ENCODE data around the gene ADAM10.

Gene ADAM10

DNA sequence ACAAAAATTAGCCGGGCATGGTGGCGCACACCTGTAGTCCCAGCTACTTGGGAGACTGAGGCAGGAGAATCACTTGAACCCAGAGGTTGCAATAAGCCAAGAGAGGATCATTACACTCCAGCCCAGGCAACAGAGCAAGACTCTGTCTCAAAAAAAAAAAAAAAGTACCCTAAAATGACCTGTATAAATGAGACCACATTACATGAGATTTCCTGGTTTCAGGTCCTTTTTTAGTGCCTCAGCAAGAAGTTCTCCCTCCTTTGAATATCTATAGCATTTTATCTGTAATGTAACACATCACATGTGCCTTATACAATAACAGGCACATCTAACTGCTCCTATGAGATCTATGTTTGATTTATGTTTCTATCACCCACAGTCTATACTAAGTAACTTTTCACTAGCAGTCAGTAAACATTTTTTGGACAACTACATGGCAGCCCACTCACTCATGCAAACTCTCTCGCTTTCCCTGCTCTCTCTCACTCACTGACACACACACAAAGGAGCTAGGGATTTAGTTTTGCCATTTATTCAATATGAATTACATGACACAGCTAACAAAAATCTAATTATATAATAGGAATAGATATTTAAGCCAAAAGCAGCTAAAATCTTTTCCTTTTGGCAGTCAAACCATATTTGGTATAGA lies 34.1 kb downstream of the ADAM10 start:
- DNase-seq, result no peak

DNA sequence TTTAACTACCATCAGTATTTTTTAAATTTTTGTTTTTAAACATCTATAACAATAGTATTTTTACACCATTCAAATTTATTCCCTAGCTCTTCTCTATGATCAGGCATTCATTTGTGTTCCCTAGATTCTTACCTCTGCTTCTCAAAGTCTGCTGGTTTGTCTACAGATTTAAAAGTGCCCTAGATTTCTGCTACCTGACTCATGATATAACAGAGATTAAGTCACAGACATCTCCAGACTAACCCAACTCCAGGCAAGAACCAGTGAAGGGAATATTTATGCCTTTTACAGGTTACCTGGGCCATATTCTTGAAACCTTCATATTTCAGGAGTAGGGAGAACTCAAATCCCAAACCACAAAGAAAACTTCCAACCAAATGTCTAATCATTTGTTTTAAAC lies 38.8 kb downstream of the ADAM10 start:
- DNase-seq, result no peak

DNA sequence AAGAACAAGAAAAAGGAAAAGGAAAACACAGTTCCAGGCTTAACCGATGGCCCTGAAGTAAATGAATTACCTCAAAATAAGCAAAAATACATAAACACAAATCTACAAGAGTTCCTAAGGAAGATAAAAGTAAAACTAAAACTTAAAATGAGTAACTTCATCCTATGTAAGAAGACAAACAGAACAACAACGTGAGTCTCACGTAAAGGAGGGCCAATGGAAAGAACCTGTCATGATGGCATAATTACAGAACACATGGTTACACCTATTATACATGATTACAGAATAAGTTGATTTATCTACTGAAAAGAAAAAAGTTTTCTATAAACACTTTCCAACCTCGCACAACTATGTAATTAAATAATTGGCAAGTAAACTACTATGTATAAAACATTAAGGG lies 42.1 kb downstream of the ADAM10 start:
- DNase-seq, result no peak

GRCh38 chr15:58705105-58705504 lies 44.4 kb downstream of the ADAM10 start:
- no peak for DNase-seq

GRCh38 chr15:58704155-58704865 lies 45.2 kb downstream of the ADAM10 start:
- no peak for DNase-seq

DNA sequence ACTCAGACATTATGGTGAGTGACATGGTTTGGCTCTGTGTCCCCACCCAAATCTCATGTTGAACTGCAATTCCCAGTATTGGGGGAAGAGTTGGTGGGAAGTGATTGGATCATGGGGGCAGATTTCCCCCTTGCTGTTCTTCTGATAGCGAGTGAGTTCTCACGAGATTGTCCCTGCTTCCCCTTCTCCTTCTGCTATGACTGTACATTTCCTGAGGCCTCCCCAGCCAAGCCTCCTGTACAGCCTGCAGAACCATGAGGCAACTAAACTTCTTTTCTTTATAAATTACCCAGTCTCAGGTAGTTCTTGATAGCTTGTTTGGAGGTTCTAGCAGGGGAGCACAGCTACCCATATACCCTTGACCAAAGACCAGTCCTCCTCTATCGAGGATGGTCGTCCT lies 45.9 kb downstream of the ADAM10 start:
- DNase-seq, result no peak

DNA sequence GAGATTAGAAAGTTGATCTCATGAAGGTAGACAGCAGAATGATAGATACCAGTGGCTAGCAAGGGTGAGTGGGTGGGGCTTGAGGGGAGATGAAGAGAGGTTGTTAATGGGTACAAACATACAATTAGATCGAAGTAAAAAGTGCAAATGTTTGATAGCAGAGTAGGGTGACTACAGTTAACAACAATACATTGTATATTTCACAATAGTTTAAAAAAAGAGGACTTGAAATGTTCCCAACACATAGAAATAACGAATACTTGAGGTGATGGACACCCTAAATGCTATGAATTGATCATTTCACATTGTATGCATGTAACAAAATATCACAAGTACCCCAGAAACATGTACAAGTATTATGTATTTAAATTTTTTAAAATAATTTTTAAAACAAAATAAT lies 47.3 kb downstream of the ADAM10 start:
- DNase-seq, result no peak

- DNase-seq, result no peak
Measured at GRCh38 chr15:58701376-58701775, 48.1 kb downstream of the ADAM10 start.

DNA sequence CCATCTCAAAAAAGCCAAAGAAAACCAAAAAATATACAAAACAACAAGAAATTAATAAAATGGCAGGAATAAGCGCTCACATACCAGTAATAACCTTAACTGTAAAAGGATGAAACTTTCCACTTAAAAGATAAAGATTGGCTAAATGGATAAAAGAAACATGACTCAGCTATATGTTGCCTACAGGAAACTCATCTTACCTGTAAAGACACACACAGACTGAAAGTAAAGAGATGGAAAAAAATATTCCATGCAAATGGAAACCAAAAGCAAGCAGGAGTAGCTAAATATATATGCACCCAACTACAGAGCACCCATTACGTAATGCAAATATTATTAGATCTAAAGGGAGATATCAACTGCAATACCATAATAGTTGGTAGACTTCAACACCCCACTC lies 49.7 kb downstream of the ADAM10 start:
- DNase-seq, result no peak

DNA sequence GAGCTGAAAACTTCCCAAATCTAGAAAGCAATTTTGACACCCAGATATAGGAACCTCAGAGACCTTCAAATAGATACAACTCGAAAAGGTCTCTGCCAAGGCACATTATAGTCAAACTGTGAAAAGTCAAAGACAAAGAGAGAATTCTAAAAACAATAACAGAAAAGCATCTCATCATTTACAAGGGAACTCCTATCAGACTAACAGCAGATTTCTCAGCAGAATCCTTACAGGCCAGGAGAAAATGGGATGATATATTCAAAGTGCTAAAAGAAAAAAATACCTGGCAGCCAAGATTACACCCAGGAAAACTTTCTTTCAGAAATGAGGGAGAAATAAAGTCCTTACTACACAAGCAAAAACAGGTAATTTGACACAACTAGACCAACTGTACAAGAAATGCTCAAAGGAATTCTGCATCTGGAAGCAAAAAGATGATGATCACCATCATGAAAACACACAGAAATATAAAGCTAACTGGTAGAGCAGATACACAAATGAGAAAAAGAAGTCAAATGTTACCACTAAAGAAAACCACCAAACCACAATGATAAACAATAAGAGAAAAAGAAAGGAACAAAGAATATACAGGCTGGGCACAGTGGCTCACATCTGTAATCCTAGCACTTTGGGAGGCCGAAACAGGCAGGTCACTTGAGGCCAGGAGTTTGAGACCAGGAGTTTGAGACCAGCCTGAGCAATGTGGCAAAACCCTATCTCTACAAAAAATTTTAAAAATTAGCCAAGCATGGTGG lies 50.4 kb downstream of the ADAM10 start:
- no peak for DNase-seq

DNA sequence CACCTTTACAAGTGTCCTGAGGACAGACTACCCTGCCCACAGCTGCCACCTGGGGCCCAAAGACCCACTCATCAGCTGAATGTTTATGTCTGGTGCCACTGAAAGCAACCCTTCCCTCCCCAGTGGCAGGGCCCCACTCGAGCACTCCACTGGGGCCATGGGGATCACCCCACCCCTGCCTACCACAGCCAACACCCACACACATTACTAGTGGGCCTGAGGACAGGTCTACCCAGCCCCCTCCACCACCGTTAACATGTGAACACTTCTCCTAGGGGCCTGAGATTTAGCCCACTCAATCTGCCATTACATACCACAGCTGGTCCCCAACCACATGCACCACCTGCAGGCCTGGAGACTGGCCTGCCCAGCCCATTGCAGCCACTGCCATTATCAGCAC lies 52.3 kb downstream of the ADAM10 start:
- DNase-seq, result no peak

DNA sequence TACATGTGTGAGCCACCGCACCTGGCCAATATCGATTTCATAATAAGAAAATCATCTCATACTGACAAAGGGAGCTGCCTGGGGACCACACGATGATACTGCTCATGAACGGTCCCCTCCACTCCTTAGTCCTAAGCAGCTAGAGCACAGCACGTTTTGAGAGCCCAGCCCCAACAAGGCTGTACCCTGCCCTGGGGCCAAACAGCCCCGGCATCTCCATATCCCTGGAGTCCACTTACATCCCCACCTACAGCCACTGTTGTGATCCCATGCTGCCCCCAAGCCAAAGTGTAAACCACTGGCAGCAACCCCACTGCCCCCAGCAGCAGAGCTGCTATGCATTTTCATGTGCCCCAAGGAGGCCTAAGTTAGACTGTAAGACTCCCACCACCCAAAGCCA lies 52.8 kb downstream of the ADAM10 start:
- no peak for DNase-seq

DNA sequence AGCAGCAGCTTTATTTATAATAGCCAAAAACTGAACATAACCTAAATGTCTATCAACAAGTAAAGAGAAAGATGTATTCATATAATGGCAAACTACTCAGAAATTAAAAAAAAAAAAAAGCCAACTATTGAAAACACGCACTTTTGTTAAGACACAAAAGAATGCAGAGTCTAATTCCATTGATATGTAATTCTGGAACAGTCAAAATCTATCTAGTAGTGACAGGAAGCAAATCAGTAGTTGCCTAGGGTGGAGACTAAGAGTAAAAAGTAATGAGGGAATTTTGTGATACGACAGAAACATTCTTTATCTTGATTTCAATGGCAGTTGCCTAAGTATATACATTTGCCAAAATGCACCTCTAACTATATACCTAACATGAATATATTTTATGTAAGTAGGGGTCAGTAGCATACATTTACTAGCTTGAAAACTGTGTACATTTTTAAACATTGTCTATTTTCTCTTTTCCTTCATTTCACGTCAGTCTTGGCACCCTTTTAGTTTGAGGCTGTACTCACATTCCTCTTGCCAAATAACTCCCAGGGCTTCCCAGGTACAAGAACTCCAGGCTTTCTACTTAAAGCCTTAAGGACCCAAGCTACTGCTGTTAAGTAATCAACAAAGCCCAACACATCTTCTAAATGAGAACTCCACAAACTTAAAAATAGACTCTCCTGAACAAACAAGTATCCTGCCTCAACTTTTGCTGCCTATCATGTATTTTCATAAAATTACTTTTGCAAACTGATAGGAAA lies 54.7 kb downstream of the ADAM10 start:
- DNase-seq, result no peak

DNA sequence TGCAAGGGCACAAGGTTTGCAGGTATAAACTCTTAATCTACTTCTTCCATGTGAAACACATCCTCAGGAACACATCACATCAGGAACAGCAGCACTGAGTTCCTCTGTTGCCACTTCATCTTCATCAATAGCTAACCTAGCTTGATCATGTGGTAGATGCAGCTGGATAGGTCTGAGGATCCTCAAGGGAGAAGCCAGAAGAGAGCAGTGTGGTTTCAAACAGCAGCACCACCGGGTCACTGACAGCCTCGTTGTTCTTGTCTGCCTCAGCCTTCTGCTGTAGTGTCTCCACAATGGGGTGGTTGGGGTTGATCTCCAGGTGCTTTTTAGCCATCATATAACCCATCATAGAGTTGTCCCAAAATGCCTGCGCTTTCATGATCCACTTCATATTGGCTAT lies 58.8 kb downstream of the ADAM10 start:
- DNase-seq, result no peak

DNA sequence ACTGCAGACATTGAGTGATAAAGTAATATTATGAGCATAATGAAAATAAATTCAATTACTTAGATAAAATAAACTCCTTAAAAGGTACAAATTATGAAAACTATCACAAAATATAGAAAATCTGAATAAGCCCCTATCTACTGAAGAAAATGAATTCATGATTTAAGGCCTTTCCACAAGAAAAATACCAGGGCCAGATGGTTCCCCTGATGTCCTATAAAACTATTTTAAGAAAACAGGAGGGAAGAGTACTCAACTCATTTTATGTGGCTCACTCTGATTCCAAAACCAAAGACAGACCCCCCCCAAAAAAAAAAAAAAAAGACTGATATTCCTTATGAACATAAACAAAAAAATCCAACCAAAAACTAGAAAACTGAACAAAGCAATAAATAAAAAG lies 59.9 kb downstream of the ADAM10 start:
- no peak for DNase-seq

DNA sequence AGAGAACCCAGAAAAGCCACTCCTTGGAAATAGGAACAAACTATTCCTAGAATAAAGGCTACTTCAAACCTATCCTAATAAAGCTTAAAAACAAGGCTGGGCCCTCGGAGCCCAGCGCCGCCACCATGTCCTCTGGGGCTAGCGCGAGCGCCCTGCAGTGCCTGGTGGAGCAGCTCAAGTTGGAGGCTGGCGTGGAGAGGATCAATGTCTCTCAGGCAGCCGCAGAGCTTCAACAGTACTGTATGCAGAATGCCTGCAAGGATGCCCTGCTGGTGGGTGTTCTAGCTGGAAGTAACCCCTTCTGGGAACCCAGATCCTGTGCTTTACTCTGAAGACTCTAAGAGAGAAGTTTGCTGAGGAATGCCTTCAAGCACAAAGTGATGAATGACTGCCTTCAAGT lies 63.2 kb downstream of the ADAM10 start:
- no peak for DNase-seq

DNA sequence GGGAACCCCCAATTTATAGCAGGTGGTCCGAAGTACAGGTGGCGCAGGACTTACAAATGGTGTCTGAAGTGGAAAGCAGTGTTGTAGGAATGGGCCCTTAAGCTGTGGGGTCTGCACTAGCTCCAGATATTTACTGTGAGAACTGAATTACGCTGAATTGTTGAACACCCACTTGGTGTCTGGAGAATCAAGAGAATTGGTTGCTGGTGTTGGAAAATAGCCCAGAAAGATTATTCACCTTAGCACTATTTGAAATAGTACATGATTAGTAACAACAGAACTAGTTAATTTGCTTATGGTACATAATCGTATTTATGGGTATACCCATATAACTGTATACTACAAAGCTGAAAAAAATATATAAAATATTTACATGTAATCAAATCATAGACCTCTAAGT lies 64.8 kb downstream of the ADAM10 start:
- no peak for DNase-seq

GRCh38 chr15:58684036-58684710 lies 65.3 kb downstream of the ADAM10 start:
- no peak for DNase-seq

DNA sequence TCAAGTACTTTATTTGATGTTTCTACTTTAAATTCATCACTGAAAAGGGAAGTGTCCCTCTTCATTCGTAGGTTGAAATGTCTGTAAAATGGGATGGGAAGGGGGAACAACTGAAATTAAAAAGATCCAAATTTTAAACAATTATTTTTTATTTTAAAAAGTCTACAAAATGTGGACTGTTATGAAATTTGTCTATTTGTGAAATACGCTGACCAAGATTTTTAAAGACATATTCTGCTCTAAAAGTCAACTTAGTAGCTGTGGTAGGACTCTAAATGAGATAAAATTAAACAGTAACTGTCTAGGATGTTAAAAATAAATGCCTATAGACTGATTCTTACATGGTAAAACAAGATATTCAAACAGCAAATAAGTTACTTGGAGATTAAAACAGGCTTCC lies 67.3 kb downstream of the ADAM10 start:
- no peak for DNase-seq

DNA sequence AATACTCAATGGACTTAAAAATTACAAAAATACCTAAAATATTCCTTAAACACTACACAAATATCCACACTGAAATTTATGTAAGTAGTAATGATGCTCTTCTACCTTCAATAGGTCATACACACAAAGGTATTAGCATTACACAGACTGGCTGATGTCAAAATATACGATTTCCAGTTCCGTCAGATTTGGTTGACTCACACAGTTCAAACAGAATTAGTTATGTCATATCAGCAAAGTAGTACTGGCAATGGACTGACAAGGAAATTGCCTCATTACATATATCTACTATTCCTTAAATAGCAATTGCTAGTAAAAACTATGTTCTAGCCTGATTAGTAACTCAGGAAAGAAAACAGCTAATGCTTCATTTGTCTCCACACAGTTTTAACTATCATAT lies 70.8 kb downstream of the ADAM10 start:
- DNase-seq, result no peak

- DNase-seq, result no peak
Measured at GRCh38 chr15:58677426-58677825, 72.1 kb downstream of the ADAM10 start.

DNA sequence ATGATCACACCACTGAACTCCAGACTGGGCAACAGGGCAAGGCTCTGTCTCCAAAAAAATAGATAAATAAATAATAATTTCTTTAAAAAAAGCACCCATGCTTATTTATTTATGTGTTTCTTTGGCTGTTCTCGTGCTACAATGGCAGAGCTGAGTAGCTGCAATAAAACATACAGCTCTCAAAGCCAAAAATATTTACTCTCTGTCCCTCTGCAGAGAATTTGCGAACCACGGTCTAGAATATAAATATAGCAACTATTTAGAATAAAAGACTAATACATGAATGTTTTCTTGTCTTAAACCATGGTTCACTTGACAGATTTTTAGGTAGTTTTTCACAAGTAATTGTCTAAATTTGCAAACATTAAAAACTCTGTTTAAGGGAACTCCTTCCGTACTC lies 72.7 kb downstream of the ADAM10 start:
- DNase-seq, result no peak

DNA sequence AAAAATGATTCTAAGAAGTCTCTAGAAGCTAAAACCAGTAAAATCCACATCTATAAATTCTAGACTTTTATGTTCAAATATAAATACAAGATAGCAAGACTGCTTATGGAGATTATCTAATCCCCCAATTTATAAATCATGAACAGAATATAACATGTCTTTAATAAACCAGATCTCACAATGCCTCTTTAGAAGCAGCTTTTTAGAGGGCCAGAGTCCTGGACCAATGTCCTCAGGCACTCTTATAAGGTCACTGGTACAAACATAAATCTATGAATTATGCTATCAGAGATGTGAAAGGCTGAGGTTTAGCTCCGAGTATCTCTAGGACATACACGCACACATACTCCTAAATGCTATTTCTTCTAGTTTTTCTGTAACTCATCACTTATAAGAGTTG lies 78.3 kb downstream of the ADAM10 start:
- no peak for DNase-seq
